ENCODE data around the gene YIF1A. TPM values are rescaled to one million over a fixed set of nuclear protein-coding genes. Genes with fewer than 3 reads are reported as not detected.

The YIF1A gene
- total RNA-seq, 1 donor = 182 TPM

DNA sequence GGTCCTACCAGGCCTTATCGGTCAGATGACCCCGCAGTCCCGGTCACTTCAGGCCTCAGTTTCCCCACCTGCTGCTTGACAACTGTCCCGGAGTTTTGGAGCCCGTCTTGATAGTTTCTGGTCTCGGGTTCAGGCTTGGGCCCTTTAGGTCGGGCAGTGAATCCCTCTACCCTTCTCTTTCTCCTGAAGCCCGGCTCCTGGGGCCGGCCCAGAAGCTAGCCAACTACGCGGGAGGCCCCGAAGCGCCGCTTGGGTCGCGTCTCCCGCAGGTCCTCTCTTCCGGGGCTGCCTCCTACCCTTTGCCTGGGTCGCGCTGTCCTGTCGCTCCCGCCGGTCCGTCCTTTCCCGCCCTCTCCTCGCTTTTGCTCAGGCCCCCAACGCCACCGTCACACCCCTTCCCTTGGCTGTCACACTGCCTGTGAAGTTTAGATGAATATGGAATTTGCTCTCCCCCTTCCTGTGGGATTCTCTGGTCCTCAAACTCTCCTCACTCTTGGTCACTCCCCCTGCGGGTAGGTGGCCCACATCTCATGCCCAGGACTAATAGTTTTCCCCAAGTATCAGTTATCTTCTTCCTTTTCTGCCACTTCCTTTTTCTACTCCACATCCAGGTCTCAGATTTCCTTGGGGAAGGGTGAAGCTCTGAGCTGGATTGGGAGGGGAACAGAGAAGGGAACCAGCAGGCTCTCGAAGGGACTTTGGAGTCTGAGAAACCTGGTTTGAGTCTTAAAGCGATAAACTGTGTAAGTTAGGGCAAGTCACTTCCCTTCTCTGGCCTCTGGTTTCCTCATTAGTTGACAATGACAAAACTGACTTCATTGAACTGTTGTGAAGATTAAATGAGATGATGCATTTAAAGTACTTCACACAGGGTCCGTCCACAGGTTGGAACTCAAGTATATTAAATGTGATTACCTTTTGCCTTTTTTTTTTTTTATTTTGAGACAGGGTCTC lies 19.7 kb downstream of the YIF1A start:
- TF ChIP-seq, protein P1, sequence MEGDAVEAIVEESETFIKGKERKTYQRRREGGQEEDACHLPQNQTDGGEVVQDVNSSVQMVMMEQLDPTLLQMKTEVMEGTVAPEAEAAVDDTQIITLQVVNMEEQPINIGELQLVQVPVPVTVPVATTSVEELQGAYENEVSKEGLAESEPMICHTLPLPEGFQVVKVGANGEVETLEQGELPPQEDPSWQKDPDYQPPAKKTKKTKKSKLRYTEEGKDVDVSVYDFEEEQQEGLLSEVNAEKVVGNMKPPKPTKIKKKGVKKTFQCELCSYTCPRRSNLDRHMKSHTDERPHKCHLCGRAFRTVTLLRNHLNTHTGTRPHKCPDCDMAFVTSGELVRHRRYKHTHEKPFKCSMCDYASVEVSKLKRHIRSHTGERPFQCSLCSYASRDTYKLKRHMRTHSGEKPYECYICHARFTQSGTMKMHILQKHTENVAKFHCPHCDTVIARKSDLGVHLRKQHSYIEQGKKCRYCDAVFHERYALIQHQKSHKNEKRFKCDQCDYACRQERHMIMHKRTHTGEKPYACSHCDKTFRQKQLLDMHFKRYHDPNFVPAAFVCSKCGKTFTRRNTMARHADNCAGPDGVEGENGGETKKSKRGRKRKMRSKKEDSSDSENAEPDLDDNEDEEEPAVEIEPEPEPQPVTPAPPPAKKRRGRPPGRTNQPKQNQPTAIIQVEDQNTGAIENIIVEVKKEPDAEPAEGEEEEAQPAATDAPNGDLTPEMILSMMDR (IDR thresholded peaks at IDR 0.05; ENCODE audit: extremely low read depth, low read depth, low read length) = peak; percentile 28
- peak overlapping the region; percentile 81 for H3K27ac ChIP-seq (ENCODE audit: low read depth, low read length)
- peak; percentile 91 for DNase-seq (ENCODE audit: insufficient read length, low spot score, missing footprints)

GRCh38 chr11:66268244-66268951 lies 20.5 kb downstream of the YIF1A start, which contains the start of gene RAB1B:
RAB1B (plus strand) TSS chr11:66268639; CDS start chr11:66268680, 41 bp downstream.
- H3K36me3 ChIP-seq (ENCODE audit: insufficient read depth, low read length) = peaks cover 31% of the 10 kb centered on the region
- H3K79me2 ChIP-seq (ENCODE audit: insufficient read depth, low read length) = peaks cover 37% of the 10 kb centered on the region
- peaks cover 22% of the 10 kb centered on the region for H3K4me1 ChIP-seq (ENCODE audit: insufficient read depth, low read length)
- no peaks in the 10 kb centered on the region for H3K27me3 ChIP-seq (ENCODE audit: insufficient read depth, low read length)
- peaks cover 37% of the 10 kb centered on the region for H4K20me1 ChIP-seq (ENCODE audit: insufficient read depth, low read length)
- H3K4me3 ChIP-seq (ENCODE audit: insufficient read depth, low read length) = peak within 1 kb of the TSS; percentile 98
- peak within 1 kb of the TSS; percentile 79 for H2AFZ ChIP-seq (ENCODE audit: low read length)
- peak within 1 kb of the TSS; percentile 97 for H3K4me2 ChIP-seq (ENCODE audit: insufficient read depth, low read length)
- no peaks in the 10 kb centered on the region for H3K9me3 ChIP-seq (ENCODE audit: low read depth, low read length)
- peak within 1 kb of the TSS; percentile 81 for H3K27ac ChIP-seq (ENCODE audit: low read depth, low read length)
- TF ChIP-seq, protein P1 (IDR thresholded peaks at IDR 0.05; ENCODE audit: extremely low read depth, low read depth, low read length) = no peak
- peak; percentile 100 for DNase-seq (ENCODE audit: insufficient read length, low spot score, missing footprints)

More for the DNA sequence above, 19.7 kb downstream of the YIF1A start:
- peaks cover 38% of the 10 kb centered on the region for H3K36me3 ChIP-seq (ENCODE audit: insufficient read depth, low read length)
- H3K4me1 ChIP-seq (ENCODE audit: insufficient read depth, low read length) = peaks cover 22% of the 10 kb centered on the region
- H3K79me2 ChIP-seq (ENCODE audit: insufficient read depth, low read length) = peaks cover 37% of the 10 kb centered on the region
- peak overlapping the region; percentile 98 for H3K4me3 ChIP-seq (ENCODE audit: insufficient read depth, low read length)
- no peaks in the 10 kb centered on the region for H3K9me3 ChIP-seq (ENCODE audit: low read depth, low read length)
- peak overlapping the region; percentile 97 for H3K4me2 ChIP-seq (ENCODE audit: insufficient read depth, low read length)
- H3K27me3 ChIP-seq (ENCODE audit: insufficient read depth, low read length) = no peaks in the 10 kb centered on the region
- peak overlapping the region; percentile 62 for H2AFZ ChIP-seq (ENCODE audit: low read length)
- H4K20me1 ChIP-seq (ENCODE audit: insufficient read depth, low read length) = peaks cover 41% of the 10 kb centered on the region

DNA sequence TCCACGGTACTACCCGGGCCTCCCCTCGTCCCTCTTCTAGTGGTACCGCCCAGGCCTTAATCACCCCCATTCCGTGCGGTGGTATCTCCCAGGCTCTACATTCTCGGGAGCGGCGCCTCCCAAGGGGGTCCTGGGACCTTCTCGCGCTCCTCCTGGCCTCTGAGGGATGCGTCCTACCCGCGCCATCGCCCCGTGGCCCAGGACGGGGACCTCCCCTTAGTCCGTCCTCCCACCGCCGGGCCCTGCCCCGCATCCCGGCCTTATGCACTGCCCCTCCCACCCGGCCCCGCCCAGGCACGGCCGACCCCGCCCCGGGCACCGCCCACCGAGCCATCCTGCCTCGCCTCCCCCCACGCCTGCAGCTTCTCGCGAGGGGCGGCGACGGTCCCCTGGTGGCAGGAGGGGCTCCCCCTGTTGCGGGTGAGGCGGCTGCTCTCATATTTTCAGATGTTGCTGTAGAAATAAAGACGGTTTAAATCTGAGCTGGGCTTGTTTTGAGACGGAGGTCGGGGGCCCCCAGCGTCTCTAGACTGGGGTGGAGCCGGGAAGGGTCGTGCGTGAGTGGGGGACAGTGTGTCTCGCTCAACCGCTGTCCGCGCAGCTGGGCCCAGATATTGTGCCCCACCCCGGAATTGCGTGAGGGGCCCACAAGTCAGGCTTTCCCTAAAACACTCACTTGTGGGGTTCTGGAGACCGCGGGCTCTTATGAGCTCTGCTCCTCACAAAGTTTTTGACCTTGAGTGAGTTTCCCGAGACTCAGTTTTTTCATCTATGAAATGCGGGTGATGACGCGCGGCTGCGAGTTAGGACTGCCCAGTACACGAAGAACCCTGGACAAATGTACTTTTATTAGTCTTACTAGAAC lies 21.3 kb downstream of the YIF1A start:
- peaks cover 28% of the 10 kb centered on the region for H3K36me3 ChIP-seq (ENCODE audit: insufficient read depth, low read length)
- H3K4me1 ChIP-seq (ENCODE audit: insufficient read depth, low read length) = peaks cover 22% of the 10 kb centered on the region
- peaks cover 31% of the 10 kb centered on the region for H4K20me1 ChIP-seq (ENCODE audit: insufficient read depth, low read length)
- H3K9me3 ChIP-seq (ENCODE audit: low read depth, low read length) = no peaks in the 10 kb centered on the region
- peak overlapping the region; percentile 86 for H2AFZ ChIP-seq (ENCODE audit: low read length)
- H3K4me3 ChIP-seq (ENCODE audit: insufficient read depth, low read length) = peak overlapping the region; percentile 98
- peak overlapping the region; percentile 89 for H3K4me2 ChIP-seq (ENCODE audit: insufficient read depth, low read length)
- peak overlapping the region; percentile 81 for H3K27ac ChIP-seq (ENCODE audit: low read depth, low read length)
- DNase-seq (ENCODE audit: insufficient read length, low spot score, missing footprints) = peak; percentile 98
- TF ChIP-seq, protein P1 (IDR thresholded peaks at IDR 0.05; ENCODE audit: extremely low read depth, low read depth, low read length) = no peak
- no peaks in the 10 kb centered on the region for H3K27me3 ChIP-seq (ENCODE audit: insufficient read depth, low read length)
- peaks cover 37% of the 10 kb centered on the region for H3K79me2 ChIP-seq (ENCODE audit: insufficient read depth, low read length)
